Activated gamma-delta T cell treated with anti-CD3 and anti-CD28 coated beads, Interleukin-2, amount 50 U/mL, for 16 hours (primary cell): Measurements from ENCODE around the gene MAT1A.

ENCODE experiments used
- DNase-seq: peaks from one replicate; pipeline ENCODE4 v3.0.0-alpha.2; 2020; ENCODE audit warnings: low read depth

MAT1A gene

GRCh38 chr10:80281784-80282765 lies 7.4 kb downstream of the MAT1A start:
- no peak for DNase-seq

- DNase-seq = no peak
These were observed 8.2 kb downstream of the MAT1A start for GRCh38 chr10:80281292-80281691.

GRCh38 chr10:80280071-80280800 lies 9.2 kb downstream of the MAT1A start:
- DNase-seq = no peak

GRCh38 chr10:80279146-80279545 lies 10.3 kb downstream of the MAT1A start:
- no peak for DNase-seq

- DNase-seq = no peak
These were observed 11.0 kb downstream of the MAT1A start for GRCh38 chr10:80278480-80278879.

- DNase-seq = no peak
These were observed 11.7 kb downstream of the MAT1A start for GRCh38 chr10:80277567-80278250.

GRCh38 chr10:80277016-80277415 lies 12.4 kb downstream of the MAT1A start:
- DNase-seq = no peak

- DNase-seq = no peak
These were observed 13.1 kb downstream of the MAT1A start for GRCh38 chr10:80276335-80276734.

GRCh38 chr10:80275756-80276155 lies 13.7 kb downstream of the MAT1A start:
- DNase-seq = no peak

GRCh38 chr10:80275135-80275498 lies 14.3 kb downstream of the MAT1A start:
- no peak for DNase-seq

- DNase-seq = no peak
These were observed 14.9 kb downstream of the MAT1A start for GRCh38 chr10:80274396-80275134.

GRCh38 chr10:80273523-80274170 lies 15.8 kb downstream of the MAT1A start:
- no peak for DNase-seq

GRCh38 chr10:80272793-80273522 lies 16.5 kb downstream of the MAT1A start:
- no peak for DNase-seq

- DNase-seq = no peak
These were observed 18.0 kb downstream of the MAT1A start for GRCh38 chr10:80271416-80271815.

GRCh38 chr10:80270887-80271286 lies 18.6 kb downstream of the MAT1A start:
- DNase-seq = no peak

- DNase-seq = no peak
These were observed 20.4 kb downstream of the MAT1A start for GRCh38 chr10:80268938-80269588.

GRCh38 chr10:80268266-80268665 lies 21.2 kb downstream of the MAT1A start:
- DNase-seq = no peak

- DNase-seq = no peak
These were observed 23.0 kb downstream of the MAT1A start for GRCh38 chr10:80266513-80266863.

- no peak for DNase-seq
These were observed 23.5 kb downstream of the MAT1A start for GRCh38 chr10:80265740-80266512.
